K562 (cell line): Measurements from ENCODE around the gene LIMCH1.

Experiments
- ARID2 ChIP-seq: fragments of 450-650 bp; IDR thresholded peaks from 2 replicates; pipeline ENCODE4 v1.6.1; 2017; ENCODE audit warnings: antibody characterized with exemption, mild to moderate bottlenecking
- CTCF ChIP-seq, 3 experiments: IDR thresholded peaks in 2 of 3; conservative IDR thresholded peaks in 1 of 3; 2 replicates each; pipeline ENCODE4 v1.5.1; 2011 to 2012; ENCODE audit warnings: low read length in 3 of 3, mild to moderate bottlenecking in 3 of 3, control low read depth in 2 of 3, improper control_type of control experiment in 1 of 3, inconsistent platforms in 1 of 3, low read depth in 1 of 3, mixed read lengths in 1 of 3, moderate library complexity in 1 of 3; ENCODE audit not compliant: insufficient read depth in 2 of 3
- FOSL1 ChIP-seq: fragments of 200-800 bp; sonication (Bioruptor generic); conservative IDR thresholded peaks from 2 replicates; pipeline ENCODE4 v1.6.1; 2016; ENCODE audit warnings: missing genetic modification characterization, missing compliant biosample characterization
- MXD1 ChIP-seq: fragments of 250-450 bp; sonication (Bioruptor Pico); IDR thresholded peaks from 2 replicates; pipeline ENCODE4 v1.8.0; 2021; ENCODE audit warnings: borderline replicate concordance, mild to moderate bottlenecking, moderate library complexity; ENCODE audit not compliant: poor library complexity, severe bottlenecking
- NBN ChIP-seq: fragments of 450-650 bp; IDR thresholded peaks from 2 replicates; pipeline ENCODE4 v1.6.1; 2016; ENCODE audit warnings: low read depth, mild to moderate bottlenecking
- RAD21 ChIP-seq, 2 experiments: fragments of 250-450 bp in 1 of 2; fragments of 450-650 bp in 1 of 2; sonication (Bioruptor Pico) in 1 of 2; formaldehyde crosslinking in 1 of 2; IDR thresholded peaks in 1 of 2; conservative IDR thresholded peaks in 1 of 2; 2 replicates each; pipeline versions ENCODE4 v1.4.0 to v1.8.0; 2020 to 2022; ENCODE audit warnings: mild to moderate bottlenecking in 2 of 2, moderate library complexity in 1 of 2
- SIN3B ChIP-seq: fragments of 450-650 bp; IDR thresholded peaks from 2 replicates; pipeline ENCODE4 v1.6.1; 2017; ENCODE audit warnings: low read depth, mild to moderate bottlenecking, moderate library complexity
- SMC3 ChIP-seq: conservative IDR thresholded peaks from 2 replicates; pipeline ENCODE4 v1.6.1; 2011; ENCODE audit warnings: low read depth, low read length, improper control_type of control experiment; ENCODE audit not compliant: insufficient read depth
- ZBTB8A ChIP-seq: fragments of 450-650 bp; IDR thresholded peaks from 2 replicates; pipeline ENCODE4 v1.6.1; 2018; ENCODE audit warnings: mild to moderate bottlenecking, moderate library complexity; ENCODE audit not compliant: partially characterized antibody
- ZNF512 ChIP-seq: IDR thresholded peaks from 2 replicates; pipeline ENCODE4 v1.6.1; 2016; ENCODE audit warnings: missing genetic modification characterization, missing compliant biosample characterization

- TF ChIP-seq MXD1 (CRISPR knock-in tag) (no peak), ZBTB8A (no peak), SMC3 (no peak), NBN (no peak), SIN3B (no peak), CTCF (IDR thresholded peaks at IDR 0.05 in 2 of 3, conservative IDR thresholded peaks at IDR 0.05 in 1 of 3; ENCODE audit: insufficient read depth in 2 of 3, low read depth in 1 of 3, low read length in 3 of 3) (no peak), FOSL1 (tag) (no peak), RAD21 (CRISPR knock-in tag; conservative IDR thresholded peaks at IDR 0.05 in 1 of 2, IDR thresholded peaks at IDR 0.05 in 1 of 2) (no peak), ARID2 (no peak), ZNF512 (tag) (no peak)
These were observed 107.9 kb downstream of the LIMCH1 start for GRCh38 chr4:41645728-41646390.
